Gastroesophageal sphincter (tissue), 3 donors: Measurements from ENCODE around the gene PCDH20.

Experiments used
- CTCF ChIP-seq, 4 experiments: fragments of 200-600 bp in 2 of 4; fragments of 450-650 bp in 2 of 4; sonication (generic) in 1 of 4; IDR thresholded peaks; one replicate each; pipeline ENCODE4 v1.5.1; 2017 to 2019; ENCODE audit warnings: antibody characterized with exemption in 4 of 4, mild to moderate bottlenecking in 2 of 4, moderate library complexity in 2 of 4
- EP300 ChIP-seq: sonication (generic); formaldehyde crosslinking; IDR thresholded peaks from one replicate; pipeline ENCODE4 v1.6.1; 2017; ENCODE audit warnings: antibody characterized with exemption, mild to moderate bottlenecking
- POLR2A ChIP-seq, 2 donors: fragments of 450-650 bp; IDR thresholded peaks; one replicate each; pipeline ENCODE4 v1.6.1; 2017; ENCODE audit warnings: antibody characterized with exemption in 2 of 2, mild to moderate bottlenecking in 2 of 2, moderate library complexity in 1 of 2
- POLR2AphosphoS5 ChIP-seq: sonication (generic); formaldehyde crosslinking; IDR thresholded peaks from one replicate; pipeline ENCODE4 v1.6.1; 2017; ENCODE audit warnings: antibody characterized with exemption

- TF ChIP-seq CTCF (IDR thresholded peaks at IDR 0.05) (no peak), POLR2A (IDR thresholded peaks at IDR 0.05) (no peak), POLR2AphosphoS5 (no peak), EP300 (no peak)
Measured at GRCh38 chr13:61370520-61370919, 45.1 kb downstream of the PCDH20 start.
